HPDE6-E6E7 (cell line): ENCODE results near the gene NAA15.
"Not testable (repeated sequence)": the region's sequence is repeated elsewhere in the genome, so short reads cannot be mapped to it uniquely, and the experiment has no call there.

Experiments
- DNase-seq: peaks from one replicate; pipeline ENCODE4 v3.0.0; 2011; ENCODE audit warnings: missing footprints; ENCODE audit errors: extremely low spot score

Gene NAA15

DNA sequence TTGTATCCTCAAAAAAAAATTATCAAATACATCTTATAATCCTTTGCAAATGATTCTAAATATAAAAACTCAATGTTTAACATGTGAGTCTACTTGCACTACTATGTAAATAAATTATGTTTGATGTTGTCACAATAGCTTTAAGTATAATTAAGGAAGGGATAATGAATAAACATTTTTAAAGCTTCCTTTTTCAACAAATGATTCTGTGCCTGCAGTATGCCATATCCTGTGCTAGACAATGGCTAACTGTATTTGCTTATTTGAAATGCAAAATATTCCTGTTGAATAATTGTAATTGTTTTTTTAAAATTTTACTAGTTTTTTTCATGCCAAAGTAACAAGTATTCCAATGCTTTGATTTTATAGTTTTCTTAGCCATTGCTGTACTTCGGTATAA is 60.0 kb downstream of the NAA15 start:
- no peak for DNase-seq

DNA sequence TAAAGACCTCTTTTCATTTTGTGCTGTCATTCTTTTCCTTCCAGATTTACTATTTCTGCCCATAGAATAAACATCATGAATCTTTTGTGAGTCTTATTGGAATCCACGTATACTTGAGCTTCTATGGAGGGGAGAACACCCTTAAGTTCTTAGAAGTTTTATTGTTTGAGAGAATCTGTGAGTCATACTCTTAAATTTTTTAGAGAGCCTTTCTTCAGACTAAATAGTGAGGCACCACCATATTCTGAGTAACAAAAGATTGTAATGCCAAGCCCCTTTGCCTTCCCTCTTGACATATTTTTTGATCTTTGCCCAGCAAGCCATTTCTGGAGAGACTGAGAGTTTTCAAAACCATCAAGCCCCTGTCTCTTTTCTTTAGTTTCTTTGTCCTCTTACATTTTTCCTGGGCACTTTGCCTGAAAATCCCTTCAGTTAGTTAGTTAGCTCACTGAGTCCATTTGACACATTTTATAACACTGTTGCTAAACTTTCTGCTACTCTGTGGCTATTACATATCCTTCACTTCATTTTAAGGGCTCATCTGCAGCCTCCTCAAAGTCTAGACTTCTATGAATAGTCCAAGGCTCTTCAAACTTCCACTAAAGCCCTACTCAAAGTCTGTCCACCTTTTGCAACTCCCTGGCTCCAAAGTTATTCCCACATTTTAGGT is 66.3 kb downstream of the NAA15 start:
- no peak for DNase-seq

DNA sequence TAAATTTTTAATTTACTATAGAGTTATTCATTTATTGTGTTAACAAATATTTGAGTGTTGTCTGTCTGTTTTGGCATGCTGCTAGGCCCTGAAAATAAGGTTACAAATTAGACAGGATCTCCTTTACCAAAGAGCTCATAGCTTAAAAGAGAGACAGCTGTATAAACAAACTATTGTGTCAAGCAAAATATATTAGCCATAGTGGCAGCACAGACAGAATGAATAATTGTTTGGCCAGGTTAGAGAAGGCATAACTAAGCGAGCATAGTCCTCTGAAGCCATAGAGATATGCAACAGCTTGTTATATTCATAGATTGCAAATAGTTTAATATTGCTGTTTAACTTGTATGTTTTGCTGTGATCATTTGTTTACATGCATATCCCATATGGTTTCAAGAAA is 67.7 kb downstream of the NAA15 start:
- DNase-seq = no peak

DNA sequence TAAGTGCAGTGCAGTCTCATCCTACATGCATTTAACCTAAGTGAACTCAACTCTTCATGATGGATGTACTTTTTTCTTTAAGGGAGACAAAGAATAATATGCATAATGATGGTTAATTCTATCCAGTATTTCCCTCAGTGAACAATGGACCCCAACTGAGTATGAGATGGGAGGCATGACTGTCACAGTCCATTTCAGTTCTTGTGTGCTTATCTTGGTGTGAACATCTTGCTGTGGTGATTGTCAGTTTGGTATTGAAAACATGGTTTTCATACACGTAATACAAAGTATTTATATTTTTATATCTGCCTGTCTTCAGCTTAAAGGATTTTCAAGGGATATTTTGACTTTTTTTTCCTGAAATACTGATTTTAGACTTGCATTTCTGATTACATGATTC is 72.9 kb downstream of the NAA15 start:
- no peak for DNase-seq

DNA sequence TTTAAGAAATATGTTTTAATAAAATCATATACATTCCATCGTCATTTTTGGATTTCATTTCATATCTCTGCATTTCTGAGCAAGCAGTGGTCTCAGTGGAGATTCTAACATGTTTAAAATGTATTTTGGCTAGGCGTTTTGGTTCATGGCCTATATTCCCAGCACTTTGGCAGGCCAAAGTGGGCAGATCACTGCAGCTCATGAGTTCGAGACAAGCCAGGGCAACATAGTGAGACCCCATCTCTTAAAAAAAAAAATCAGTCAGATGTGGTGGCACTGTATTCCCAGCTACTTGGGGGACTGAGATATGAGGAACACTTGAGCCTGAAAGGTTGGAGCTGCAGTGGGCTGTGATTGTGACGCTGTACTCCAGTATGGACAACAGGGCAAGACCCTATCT is 85.1 kb downstream of the NAA15 start:
- DNase-seq = no peak

DNA sequence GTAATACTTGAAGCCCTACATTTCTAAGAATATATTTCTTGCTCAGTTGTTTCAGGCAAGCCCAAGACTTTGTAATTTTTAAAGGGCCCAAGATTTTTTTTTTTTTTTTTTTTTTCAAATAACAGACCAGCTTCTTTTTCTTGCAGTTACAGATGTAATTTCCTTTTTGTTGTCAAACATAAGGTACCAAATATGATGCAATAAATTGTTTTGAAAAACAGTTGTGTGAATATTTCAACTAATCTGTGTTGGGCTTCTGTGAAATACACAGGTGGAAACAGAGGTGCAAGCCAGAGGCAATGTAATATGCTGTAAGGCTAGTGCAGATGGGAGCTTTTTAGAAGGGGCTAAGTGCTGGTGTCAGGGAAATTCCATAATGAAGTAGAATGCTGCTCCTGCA is 87.8 kb downstream of the NAA15 start:
- DNase-seq = no peak

DNA sequence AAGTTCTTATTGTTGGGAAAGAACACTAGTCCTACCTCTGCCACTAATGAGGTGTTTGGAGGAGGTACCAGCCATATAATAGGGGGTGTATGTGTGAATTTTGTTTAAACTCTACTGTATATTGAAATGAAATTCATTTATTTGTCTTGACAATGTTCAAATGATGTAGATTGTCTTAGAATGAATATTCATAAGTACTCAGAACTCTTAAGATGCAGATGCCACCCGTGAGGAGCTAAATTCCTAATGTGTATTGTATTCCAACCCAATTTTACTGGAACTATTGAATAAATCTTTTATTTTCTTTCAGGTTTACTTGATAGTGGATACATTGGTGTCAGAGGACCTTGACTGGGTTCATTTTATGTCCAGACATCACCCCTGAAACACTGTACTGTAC is 88.7 kb downstream of the NAA15 start:
- no peak for DNase-seq

DNA sequence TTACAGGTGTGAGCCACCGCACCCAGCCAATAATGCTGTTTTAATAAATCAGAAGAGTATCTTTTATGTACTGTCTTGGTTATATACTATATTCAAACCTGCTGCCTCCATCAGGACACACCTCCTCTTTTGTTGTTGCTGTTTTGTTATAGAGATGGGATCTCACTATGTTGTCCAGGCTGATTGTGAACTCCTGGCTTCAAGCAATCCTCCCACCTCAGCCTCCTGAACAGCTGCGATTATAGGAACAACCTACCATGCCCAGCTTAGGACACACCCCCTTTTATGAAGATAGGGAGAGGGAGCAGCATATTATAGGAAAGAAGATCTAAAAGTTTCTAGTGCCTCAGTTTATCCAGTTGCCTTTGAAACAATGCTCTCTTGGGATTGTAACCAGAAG is 90.4 kb downstream of the NAA15 start:
- no peak for DNase-seq

DNA sequence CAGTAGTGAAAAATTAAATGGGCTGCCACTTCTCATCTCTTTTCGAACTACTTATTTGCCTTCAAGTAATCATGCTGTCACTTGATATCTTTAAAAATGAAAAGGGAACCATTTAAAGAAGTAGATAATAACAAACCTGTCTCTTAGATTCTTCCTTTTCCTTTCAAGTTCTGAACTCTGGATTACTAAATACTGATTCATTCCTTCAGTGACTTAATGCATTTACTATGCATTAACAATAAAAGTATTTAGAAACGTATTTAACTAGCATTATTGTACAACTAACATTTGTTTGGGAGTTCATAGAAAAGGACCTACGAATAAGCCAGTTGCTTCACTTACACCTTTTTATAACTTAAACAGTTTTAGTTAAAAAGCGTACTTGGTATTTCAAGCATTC is 91.5 kb downstream of the NAA15 start:
- DNase-seq = no peak

DNA sequence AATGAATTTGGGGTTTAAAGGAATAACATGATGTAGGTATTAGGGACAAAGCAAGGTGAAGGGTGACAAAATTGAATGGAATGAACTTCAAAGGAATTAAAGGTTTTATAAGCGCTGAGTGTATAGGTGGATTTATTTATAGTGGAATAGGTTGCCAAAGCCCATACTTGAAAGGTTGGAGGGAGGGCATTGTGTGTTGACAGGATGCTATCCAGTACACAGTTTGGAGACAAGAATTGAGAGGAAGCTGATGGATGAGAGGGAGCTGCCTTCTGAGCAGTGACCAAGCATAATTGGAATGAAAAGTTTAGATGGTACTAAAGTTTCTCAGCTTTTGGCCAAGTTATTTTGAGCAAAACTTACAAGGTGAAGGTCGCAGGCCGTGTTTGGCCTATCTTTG is 100.1 kb downstream of the NAA15 start:
- DNase-seq = no peak

DNA sequence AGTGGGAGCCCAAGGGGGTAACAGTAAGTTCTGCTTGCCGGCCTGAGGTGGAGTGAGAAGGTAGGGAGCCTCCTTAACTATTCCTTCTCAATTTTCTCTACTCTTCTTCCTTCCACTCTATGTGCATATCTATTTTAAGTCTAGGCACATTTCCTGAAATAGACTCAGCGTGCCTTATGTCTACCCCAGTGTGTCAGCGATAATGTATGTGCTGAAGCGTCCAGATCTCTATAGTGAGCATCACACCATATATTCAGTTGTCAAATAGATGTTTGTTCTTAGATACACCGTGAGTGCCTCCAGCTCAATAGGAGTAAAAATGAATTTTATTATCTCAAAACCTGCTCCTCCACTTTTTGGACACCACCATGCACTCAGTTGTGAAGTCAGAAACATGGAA is 101.1 kb downstream of the NAA15 start:
- DNase-seq = no peak

DNA sequence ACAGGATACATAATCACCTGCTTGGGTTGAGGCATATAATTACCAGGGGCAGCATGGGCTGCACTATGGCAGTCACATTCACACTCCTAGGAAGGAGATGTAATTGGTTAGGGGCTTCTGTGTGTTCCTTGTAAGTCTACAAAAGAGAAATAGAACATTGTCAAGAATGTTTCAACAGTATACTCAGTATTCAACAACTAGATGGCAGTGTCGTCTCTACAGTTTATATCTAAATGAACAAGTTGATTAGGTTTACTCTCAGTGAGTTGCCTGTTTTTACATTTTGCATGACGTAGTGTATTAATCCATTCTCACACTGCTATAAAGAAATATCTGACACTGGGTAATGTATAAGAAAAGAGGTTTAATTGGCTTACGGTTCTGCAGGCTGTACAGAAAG is 102.2 kb downstream of the NAA15 start:
- no peak for DNase-seq

DNA sequence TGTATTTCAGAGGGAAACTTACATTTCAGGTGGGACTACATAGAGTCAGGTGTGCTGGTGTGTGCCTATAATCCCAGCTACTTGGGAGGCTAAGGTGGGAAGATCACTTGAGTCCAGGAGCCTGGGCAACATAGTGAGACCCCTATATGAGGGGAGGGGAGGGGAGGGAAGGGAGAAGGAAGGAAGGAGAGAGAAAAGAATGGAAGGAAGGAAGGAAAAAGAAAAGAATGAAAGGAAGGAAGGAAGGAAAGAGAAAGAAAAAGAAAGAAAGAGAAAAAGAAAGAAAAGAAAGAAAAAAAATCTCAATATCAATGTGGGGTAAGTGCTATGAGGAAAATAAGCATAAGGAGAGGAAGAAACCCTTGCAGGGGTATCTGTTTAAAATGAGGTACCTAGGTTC is 109.0 kb downstream of the NAA15 start:
- DNase-seq = no peak

DNA sequence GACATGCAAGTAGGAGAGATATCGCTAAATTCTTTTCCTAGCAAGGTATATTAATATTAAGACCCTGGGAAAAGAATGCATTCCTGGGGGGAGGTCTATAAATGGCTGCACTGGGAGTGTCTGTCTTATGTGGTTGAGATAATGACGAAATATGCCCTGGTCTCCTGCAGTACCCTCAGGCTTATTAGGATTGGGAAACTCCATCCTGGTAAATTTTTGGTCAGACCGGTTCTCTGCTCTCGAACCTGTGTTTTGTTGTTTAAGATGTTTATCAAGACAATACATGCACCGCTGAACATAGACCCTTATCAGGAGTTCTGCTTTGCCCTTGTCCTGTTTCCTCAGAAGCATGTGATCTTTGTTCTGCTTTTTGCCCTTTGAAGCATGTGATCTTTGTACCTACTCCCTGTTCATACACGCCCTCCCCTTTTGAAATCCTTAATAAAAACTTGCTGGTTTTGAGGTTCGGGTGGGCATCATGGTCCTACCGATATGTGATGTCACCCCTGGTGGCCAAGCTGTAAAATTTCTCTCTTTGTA is 113.4 kb downstream of the NAA15 start:
- DNase-seq = not testable (repeated sequence)

DNA sequence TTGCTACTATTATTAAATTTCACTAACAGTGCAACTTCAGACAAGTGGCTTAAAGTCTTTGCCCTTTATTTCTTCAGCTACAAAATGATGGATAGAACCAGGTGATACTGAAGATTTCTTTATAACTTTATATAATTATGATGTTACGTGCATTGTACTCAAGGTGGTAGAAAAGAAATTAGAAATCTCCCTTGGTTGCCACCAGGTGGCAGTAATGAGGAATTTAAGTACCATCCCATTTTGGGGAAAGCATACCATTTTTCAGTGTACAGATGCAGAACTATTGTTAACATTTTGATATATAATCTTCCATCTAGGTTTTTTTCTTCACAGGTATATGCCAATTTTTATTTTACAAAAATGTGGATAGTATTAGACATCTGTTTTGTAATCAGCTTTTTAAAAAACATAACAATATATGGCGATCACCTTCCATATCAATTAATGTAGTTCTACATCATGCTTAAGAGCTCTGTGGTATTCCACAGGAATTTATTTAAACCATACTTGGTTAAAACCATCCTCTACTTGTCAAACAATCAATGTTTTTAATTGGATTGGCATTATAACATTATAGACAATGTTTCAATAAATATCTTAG is 114.9 kb downstream of the NAA15 start:
- no peak for DNase-seq

DNA sequence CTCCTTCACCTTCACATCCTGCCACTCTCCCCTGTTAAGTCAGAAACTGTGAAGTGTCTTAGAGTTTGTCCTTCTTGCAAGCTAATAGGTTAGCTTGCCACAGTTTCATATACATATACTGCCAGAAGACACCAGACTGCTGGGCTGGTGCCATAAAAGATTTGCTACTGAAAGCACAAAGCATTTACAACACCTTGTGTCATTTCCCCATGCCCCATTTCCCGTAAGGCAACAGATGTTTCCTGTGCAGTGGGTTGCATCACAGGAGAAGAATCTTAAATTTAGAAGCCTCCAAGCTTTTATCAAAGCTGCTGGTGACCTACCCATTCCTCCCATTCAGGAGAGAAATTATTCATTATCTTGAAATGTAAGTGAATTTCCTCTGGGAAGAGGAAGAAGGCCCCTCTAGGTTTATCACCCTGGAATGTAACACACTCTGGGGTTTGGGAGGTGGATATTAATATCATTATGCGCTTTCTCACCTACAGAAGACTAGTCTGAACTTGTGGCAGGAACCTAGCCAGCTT is 118.1 kb downstream of the NAA15 start:
- peak; percentile 48 for DNase-seq

DNA sequence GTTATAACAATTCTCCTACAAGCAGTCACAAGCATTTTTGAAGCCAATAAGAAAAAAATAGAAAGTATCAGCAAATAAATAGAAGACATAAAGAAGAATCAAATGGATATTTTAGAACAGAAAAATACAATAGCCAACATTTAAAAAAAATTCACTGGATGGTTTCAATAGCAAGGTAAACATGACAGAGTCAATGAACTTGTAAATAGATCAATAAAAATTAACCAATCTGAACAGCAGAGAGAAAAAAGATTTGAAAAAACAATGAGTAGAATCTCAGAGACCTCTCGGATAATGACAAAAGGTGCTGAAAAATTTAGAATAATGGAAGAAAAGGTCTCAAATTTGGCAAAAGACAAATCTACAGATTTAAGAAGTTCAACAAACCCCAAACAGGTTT is 119.3 kb downstream of the NAA15 start:
- DNase-seq = no peak

DNA sequence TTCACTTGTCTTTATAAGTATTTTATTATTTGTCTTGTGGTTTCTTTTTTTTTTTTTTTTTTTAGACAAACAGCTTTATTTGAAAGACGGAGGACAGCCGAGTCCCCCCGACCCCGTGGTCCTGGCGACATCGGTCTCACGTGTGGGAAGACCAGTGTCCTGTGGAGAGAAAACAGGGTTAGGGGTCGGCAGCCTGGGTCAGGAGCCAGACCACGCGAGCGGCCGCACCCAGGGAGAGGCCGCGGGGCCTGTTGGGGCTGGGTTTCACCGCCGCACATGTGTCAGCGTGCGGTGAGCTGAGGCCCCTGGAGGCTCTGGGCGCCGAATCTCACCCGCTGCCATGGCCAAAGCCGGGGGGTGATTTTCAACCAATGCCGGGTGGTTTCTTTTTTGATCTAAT is 134.8 kb downstream of the NAA15 start:
- no peak for DNase-seq

DNA sequence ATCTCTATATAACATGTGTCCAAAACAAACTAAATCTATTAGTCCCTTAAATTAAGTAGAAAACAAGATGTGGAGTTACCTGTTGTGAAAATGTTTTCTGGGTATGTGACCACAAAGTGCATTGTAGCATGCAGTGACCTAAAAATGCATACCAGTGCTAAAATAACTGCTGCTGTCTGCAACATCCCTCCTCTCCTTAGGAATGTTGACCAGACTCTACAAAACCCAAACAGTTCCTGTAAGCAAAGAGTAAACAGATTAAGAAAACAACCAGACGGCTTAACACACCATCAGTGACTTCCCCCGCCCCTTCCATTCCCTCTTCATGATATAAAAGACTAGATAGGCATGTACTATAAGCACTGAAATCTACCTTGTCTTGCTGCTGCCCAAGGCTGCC is 136.8 kb downstream of the NAA15 start:
- DNase-seq = no peak

DNA sequence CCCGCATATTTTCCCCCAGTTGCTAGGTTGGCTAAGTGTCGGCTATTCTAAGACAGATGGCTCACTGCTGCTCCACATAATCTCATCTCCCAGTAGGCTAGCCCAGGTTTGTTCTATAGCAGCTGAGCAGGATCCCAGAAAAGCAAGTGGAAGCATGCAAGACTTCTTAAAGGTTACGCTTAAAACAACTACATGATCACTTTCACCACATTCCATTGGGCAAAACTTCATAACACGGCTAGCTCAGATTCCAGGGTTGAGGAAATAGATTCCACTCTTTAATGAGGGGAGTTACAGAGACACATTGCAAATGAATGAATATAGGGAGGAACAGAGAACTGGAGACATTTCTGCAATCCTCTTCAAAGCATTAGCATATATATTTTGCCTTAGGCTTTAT is 139.7 kb downstream of the NAA15 start:
- DNase-seq = no peak

DNA sequence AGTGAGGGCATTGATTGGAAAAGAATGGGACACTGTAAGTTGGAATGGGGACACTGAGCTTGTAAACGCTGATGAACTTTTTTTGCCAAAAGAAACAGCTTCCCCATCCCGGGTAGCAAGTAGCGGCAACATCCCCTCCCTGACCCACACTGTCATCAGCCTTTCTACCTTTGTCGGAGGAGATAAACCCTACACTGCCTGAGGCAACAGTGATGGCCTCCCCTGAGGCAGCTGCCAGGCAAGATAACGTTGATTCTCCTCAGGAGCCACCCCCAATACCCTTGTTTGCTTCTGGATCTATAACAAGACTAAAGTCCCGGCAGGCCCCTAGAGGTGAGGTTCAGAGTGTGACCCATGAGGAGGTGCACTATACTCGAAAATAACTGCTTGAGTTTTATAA is 142.4 kb downstream of the NAA15 start:
- DNase-seq = no peak

DNA sequence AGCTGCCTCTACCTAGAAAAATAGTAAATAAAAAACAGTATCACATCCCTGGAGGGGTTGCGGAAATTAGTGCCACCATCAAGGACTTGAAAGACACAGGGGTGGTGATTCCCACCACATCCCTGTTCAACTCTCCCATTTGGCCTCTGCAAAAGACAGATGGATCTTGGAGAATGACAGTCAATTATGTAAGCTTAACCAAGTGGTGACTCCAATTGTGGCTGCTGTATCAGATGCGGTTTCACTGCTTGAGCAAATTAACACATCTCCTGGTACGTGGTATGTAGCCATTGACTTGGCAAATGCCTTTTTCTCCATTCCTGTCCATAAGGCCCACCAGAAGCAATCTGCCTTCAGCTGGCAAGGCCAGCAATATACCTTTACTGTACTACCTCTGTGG is 143.6 kb downstream of the NAA15 start:
- DNase-seq = not testable (repeated sequence)

DNA sequence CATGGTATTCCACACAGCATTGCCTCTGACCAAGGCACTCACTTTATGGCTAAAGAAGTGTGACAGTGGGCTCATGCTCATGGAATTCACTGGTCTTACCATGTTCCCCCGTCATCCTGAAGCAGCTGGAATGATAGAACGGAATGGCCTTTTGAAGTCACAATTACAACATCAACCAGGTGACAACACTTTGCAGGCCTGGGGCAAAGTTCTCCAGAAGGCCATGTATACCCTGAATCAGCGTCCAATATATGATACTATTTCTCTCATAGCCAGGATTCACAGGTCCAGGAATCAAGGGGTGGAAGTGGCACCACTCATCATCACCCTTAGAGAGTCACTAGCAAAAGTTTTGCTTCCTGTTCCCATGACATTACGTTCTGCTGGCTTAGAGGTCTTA is 145.8 kb downstream of the NAA15 start:
- not testable (repeated sequence) for DNase-seq

DNA sequence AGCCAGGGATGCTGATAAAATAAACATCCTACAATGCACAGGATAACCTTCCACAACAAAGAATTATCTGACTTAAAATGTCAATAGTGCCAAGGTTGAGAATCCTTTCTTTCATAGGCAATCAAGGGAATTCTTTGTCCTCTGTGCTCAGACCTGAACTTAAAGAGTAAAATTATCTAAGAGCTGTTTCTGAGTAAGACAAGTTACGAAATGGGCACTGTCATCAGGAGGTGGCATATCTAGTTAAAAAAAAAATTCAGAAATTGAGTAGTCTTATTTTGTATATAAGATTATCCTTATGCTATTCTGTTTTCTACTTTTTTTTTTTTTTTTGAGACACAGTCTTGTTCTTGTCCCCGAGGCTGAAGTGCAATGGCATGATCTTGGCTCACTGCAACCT is 149.3 kb downstream of the NAA15 start:
- DNase-seq = no peak
